Activated gamma-delta T cell treated with anti-CD3 and anti-CD28 coated beads, Interleukin-2, amount 50 U/mL, for 16 hours (primary cell): Measurements from ENCODE around the gene DLGAP1.

Experiments used
- DNase-seq: peaks from one replicate; pipeline ENCODE4 v3.0.0-alpha.2; 2020; ENCODE audit warnings: low read depth

DLGAP1 gene

GRCh38 chr18:3935305-3935704 lies 519.8 kb downstream of the DLGAP1 start:
- no peak for DNase-seq

GRCh38 chr18:3932276-3932675 lies 522.8 kb downstream of the DLGAP1 start:
- no peak for DNase-seq

- no peak for DNase-seq
Observed at GRCh38 chr18:3931542-3932112, 523.5 kb downstream of the DLGAP1 start.

GRCh38 chr18:3931013-3931315 lies 524.1 kb downstream of the DLGAP1 start:
- DNase-seq = no peak

- no peak for DNase-seq
Observed at GRCh38 chr18:3930126-3931012, 524.7 kb downstream of the DLGAP1 start.

GRCh38 chr18:3924455-3924854 lies 530.7 kb downstream of the DLGAP1 start:
- DNase-seq = no peak

- no peak for DNase-seq
Observed at GRCh38 chr18:3923750-3924149, 531.4 kb downstream of the DLGAP1 start.

GRCh38 chr18:3921826-3922225 lies 533.3 kb downstream of the DLGAP1 start:
- DNase-seq = no peak

GRCh38 chr18:3920832-3921231 lies 534.3 kb downstream of the DLGAP1 start:
- no peak for DNase-seq

- no peak for DNase-seq
Observed at GRCh38 chr18:3919396-3920061, 535.6 kb downstream of the DLGAP1 start.

GRCh38 chr18:3916082-3916481 lies 539.0 kb downstream of the DLGAP1 start:
- DNase-seq = no peak

GRCh38 chr18:3914833-3915610 lies 540.1 kb downstream of the DLGAP1 start:
- DNase-seq = no peak

- DNase-seq = no peak
Observed at GRCh38 chr18:3914109-3914508, 541.0 kb downstream of the DLGAP1 start.

GRCh38 chr18:3912705-3913104 lies 542.4 kb downstream of the DLGAP1 start:
- DNase-seq = no peak

GRCh38 chr18:3911413-3911812 lies 543.7 kb downstream of the DLGAP1 start:
- no peak for DNase-seq

- no peak for DNase-seq
Observed at GRCh38 chr18:3910512-3910911, 544.6 kb downstream of the DLGAP1 start.

GRCh38 chr18:3907955-3908354 lies 547.2 kb downstream of the DLGAP1 start:
- DNase-seq = no peak

- no peak for DNase-seq
Observed at GRCh38 chr18:3906116-3906750, 548.9 kb downstream of the DLGAP1 start.

- DNase-seq = no peak
Observed at GRCh38 chr18:3903337-3903736, 551.8 kb downstream of the DLGAP1 start.

GRCh38 chr18:3902676-3903075 lies 552.4 kb downstream of the DLGAP1 start:
- no peak for DNase-seq

GRCh38 chr18:3901811-3902210 lies 553.3 kb downstream of the DLGAP1 start:
- DNase-seq = no peak

- no peak for DNase-seq
Observed at GRCh38 chr18:3901042-3901441, 554.1 kb downstream of the DLGAP1 start.
